ENCODE results near the gene EEF1B2.
"Not testable (repeated sequence)": the region's sequence is repeated elsewhere in the genome, so short reads cannot be mapped to it uniquely, and the experiment has no call there.

Gene EEF1B2

GRCh38 chr2:206159346-206160124 is at the start of gene EEF1B2, which contains the start of gene NDUFS1:
Gene EEF1B2 (plus strand): TSS chr2:206159895. CDS start chr2:206159980, 85 bp downstream.
Gene NDUFS1 (minus strand): TSS chr2:206159444. CDS start chr2:206153678, 5,766 bp downstream.
- peak; percentile 91 for DNase-seq

- no peak for DNase-seq
Measured at GRCh38 chr2:206112108-206112507, 47.6 kb upstream of the EEF1B2 start.

- DNase-seq: no peak
Measured at GRCh38 chr2:206112846-206113547, 46.7 kb upstream of the EEF1B2 start.

- DNase-seq: no peak
Measured at GRCh38 chr2:206115026-206115578, 44.6 kb upstream of the EEF1B2 start.

GRCh38 chr2:206116278-206116677 is 43.4 kb upstream of the EEF1B2 start:
- no peak for DNase-seq

GRCh38 chr2:206122569-206122968 is 37.1 kb upstream of the EEF1B2 start:
- DNase-seq: not testable (repeated sequence)

- no peak for DNase-seq
Measured at GRCh38 chr2:206125901-206126300, 33.8 kb upstream of the EEF1B2 start.

GRCh38 chr2:206127656-206128055 is 32.0 kb upstream of the EEF1B2 start:
- no peak for DNase-seq

GRCh38 chr2:206143451-206143850 is 16.2 kb upstream of the EEF1B2 start:
- DNase-seq: no peak

- no peak for DNase-seq
Measured at GRCh38 chr2:206144383-206144782, 15.3 kb upstream of the EEF1B2 start.

- no peak for DNase-seq
Measured at GRCh38 chr2:206145665-206146064, 14.0 kb upstream of the EEF1B2 start.

GRCh38 chr2:206149330-206149729 is 10.4 kb upstream of the EEF1B2 start:
- DNase-seq: no peak

GRCh38 chr2:206150168-206150567 is 9.5 kb upstream of the EEF1B2 start:
- no peak for DNase-seq

- DNase-seq: no peak
Measured at GRCh38 chr2:206150631-206151030, 9.1 kb upstream of the EEF1B2 start.

- DNase-seq: no peak
Measured at GRCh38 chr2:206154197-206154596, 5.5 kb upstream of the EEF1B2 start.

- DNase-seq: not testable (repeated sequence)
Measured at GRCh38 chr2:206157014-206157413, 2.7 kb upstream of the EEF1B2 start.

GRCh38 chr2:206158563-206159345 is 941 bp upstream of the EEF1B2 start:
- DNase-seq: no peak

GRCh38 chr2:206160125-206160806 is 571 bp downstream of the EEF1B2 start:
- DNase-seq: no peak

- no peak for DNase-seq
Measured at GRCh38 chr2:206160807-206161179, 1.1 kb downstream of the EEF1B2 start.

GRCh38 chr2:206162401-206162800 is 2.7 kb downstream of the EEF1B2 start:
- DNase-seq: not testable (repeated sequence)

- DNase-seq: no peak
Measured at GRCh38 chr2:206163251-206163880, 3.7 kb downstream of the EEF1B2 start.

All from DMS 273 treated with DMSO at 0.1 percent for 48 hours (cell line).